Neural crest cell (in vitro differentiated cells): ENCODE data around the gene RPS6KB2. TPM values are rescaled to one million over a fixed set of nuclear protein-coding genes. Genes with fewer than 3 reads are reported as not detected.

Experiments
- DNase-seq: peaks from one replicate; pipeline ENCODE4 v3.0.0; 2021; ENCODE audit warnings: low read depth, mixed read lengths, low spot score
- H3K27ac Mint-ChIP-seq: one replicate; pipeline ENCODE4 v1.8.0; 2021; ENCODE audit warnings: mild to moderate bottlenecking, mixed read lengths; ENCODE audit not compliant: unreplicated experiment
- H3K27me3 Mint-ChIP-seq: 2 replicates; pipeline ENCODE4 v1.8.0; 2021; ENCODE audit warnings: low read depth, mild to moderate bottlenecking, mixed read lengths
- H3K36me3 Mint-ChIP-seq: 2 replicates; pipeline ENCODE4 v1.8.0; 2021; ENCODE audit warnings: low read depth, mild to moderate bottlenecking, mixed read lengths
- H3K4me1 Mint-ChIP-seq: 2 replicates; pipeline ENCODE4 v1.8.0; 2021; ENCODE audit warnings: mixed read lengths
- H3K4me3 Mint-ChIP-seq: one replicate; pipeline ENCODE4 v1.8.0; 2021; ENCODE audit warnings: mild to moderate bottlenecking, mixed read lengths
- H3K9me3 Mint-ChIP-seq: 2 replicates; pipeline ENCODE4 v1.8.0; 2021; ENCODE audit warnings: mixed read lengths
- CTCF ChIP-seq: fragments of 200-600 bp; sonication (generic); conservative IDR thresholded peaks from 2 replicates; pipeline ENCODE4 v1.5.0; 2021; ENCODE audit warnings: antibody characterized with exemption, mild to moderate bottlenecking
- total RNA-seq: library from RNA; stranded (reverse); gene quantifications from 2 replicates; pipeline ENCODE4 v1.2.1, GENCODE V29; 2021

Gene RPS6KB2
- total RNA-seq, 1 donor from 2014 or later = 55.0 TPM

- no peak overlapping the region for H3K4me3 Mint-ChIP-seq
- H3K9me3 Mint-ChIP-seq = no peaks in the 10 kb centered on the region
- H3K36me3 Mint-ChIP-seq = peaks cover 1% of the 10 kb centered on the region
- TF ChIP-seq CTCF = no peak
- no peak for DNase-seq
- no peaks in the 10 kb centered on the region for H3K4me1 Mint-ChIP-seq
- H3K27ac Mint-ChIP-seq = no peak overlapping the region
- H3K27me3 Mint-ChIP-seq = no peaks in the 10 kb centered on the region
These were observed 6.1 kb downstream of the RPS6KB2 start for GRCh38 chr11:67434395-67434881.

- Mint-ChIP-seq H3K27ac (peak overlapping the region; percentile 35), H3K4me3 (no peak overlapping the region), H3K4me1 (no peaks in the 10 kb centered on the region), H3K36me3 (peaks cover 3% of the 10 kb centered on the region), H3K27me3 (no peaks in the 10 kb centered on the region), H3K9me3 (no peaks in the 10 kb centered on the region)
- no peak for TF ChIP-seq CTCF
- no peak for DNase-seq
These were observed 6.9 kb downstream of the RPS6KB2 start for GRCh38 chr11:67435031-67435726.

- peaks cover 3% of the 10 kb centered on the region for H3K36me3 Mint-ChIP-seq
- no peak overlapping the region for H3K4me3 Mint-ChIP-seq
- no peaks in the 10 kb centered on the region for H3K9me3 Mint-ChIP-seq
- H3K4me1 Mint-ChIP-seq = no peaks in the 10 kb centered on the region
- no peak for TF ChIP-seq CTCF
- DNase-seq = no peak
- no peaks in the 10 kb centered on the region for H3K27me3 Mint-ChIP-seq
- H3K27ac Mint-ChIP-seq = no peak overlapping the region
These were observed 7.6 kb downstream of the RPS6KB2 start for GRCh38 chr11:67435727-67436458.

GRCh38 chr11:67436459-67437081 lies 8.3 kb downstream of the RPS6KB2 start:
- Mint-ChIP-seq H3K36me3 (peaks cover 3% of the 10 kb centered on the region), H3K27ac (no peak overlapping the region), H3K9me3 (no peaks in the 10 kb centered on the region), H3K27me3 (no peaks in the 10 kb centered on the region), H3K4me1 (no peaks in the 10 kb centered on the region), H3K4me3 (peak overlapping the region; percentile 38)
- no peak for DNase-seq
- no peak for TF ChIP-seq CTCF

- Mint-ChIP-seq H3K9me3 (no peaks in the 10 kb centered on the region), H3K36me3 (peaks cover 3% of the 10 kb centered on the region), H3K4me3 (peak within 1 kb of the TSS; percentile 41), H3K27me3 (no peaks in the 10 kb centered on the region), H3K4me1 (no peaks in the 10 kb centered on the region), H3K27ac (no peak within 1 kb of the TSS)
- DNase-seq = no peak
- TF ChIP-seq CTCF = no peak
These were observed 9.0 kb downstream of the RPS6KB2 start, which contains the start of gene PTPRCAP for GRCh38 chr11:67437082-67437808. TSS of gene PTPRCAP (minus strand) at chr11:67437682. CDS start at chr11:67437619, 63 bp downstream.
